NCI-H187 treated with DMSO at 0.1 percent for 48 hours (cell line): Measurements from ENCODE around the gene ZFYVE19.

Source experiments
- DNase-seq: peaks from one replicate; lab custom pipeline; 2025; lab: John Stamatoyannopoulos, UW

Gene ZFYVE19

GRCh38 chr15:40775740-40776536 lies 31.0 kb upstream of the ZFYVE19 start:
- DNase-seq, result no peak

GRCh38 chr15:40776537-40777141 lies 30.2 kb upstream of the ZFYVE19 start:
- no peak for DNase-seq

GRCh38 chr15:40782609-40783227 lies 24.2 kb upstream of the ZFYVE19 start:
- DNase-seq, result no peak

- DNase-seq, result no peak
Observed at GRCh38 chr15:40785164-40785563, 21.7 kb upstream of the ZFYVE19 start.

GRCh38 chr15:40785814-40786213 lies 21.1 kb upstream of the ZFYVE19 start:
- no peak for DNase-seq

- no peak for DNase-seq
Observed at GRCh38 chr15:40787344-40787841, 19.5 kb upstream of the ZFYVE19 start.

- no peak for DNase-seq
Observed at GRCh38 chr15:40787991-40788390, 18.9 kb upstream of the ZFYVE19 start.

- DNase-seq, result no peak
Observed at GRCh38 chr15:40789119-40789518, 17.8 kb upstream of the ZFYVE19 start.

- no peak for DNase-seq
Observed at GRCh38 chr15:40789999-40790398, 16.9 kb upstream of the ZFYVE19 start.

- no peak for DNase-seq
Observed at GRCh38 chr15:40790718-40791117, 16.2 kb upstream of the ZFYVE19 start.

- DNase-seq, result no peak
Observed at GRCh38 chr15:40792394-40792793, 14.5 kb upstream of the ZFYVE19 start.

GRCh38 chr15:40793216-40793989 lies 13.5 kb upstream of the ZFYVE19 start:
- no peak for DNase-seq

GRCh38 chr15:40796041-40796440 lies 10.8 kb upstream of the ZFYVE19 start:
- no peak for DNase-seq

GRCh38 chr15:40796512-40796911 lies 10.4 kb upstream of the ZFYVE19 start:
- no peak for DNase-seq

GRCh38 chr15:40799523-40799922 lies 7.4 kb upstream of the ZFYVE19 start:
- DNase-seq, result no peak

- DNase-seq, result no peak
Observed at GRCh38 chr15:40803076-40803475, 3.8 kb upstream of the ZFYVE19 start.

GRCh38 chr15:40803688-40804087 lies 3.2 kb upstream of the ZFYVE19 start:
- no peak for DNase-seq

GRCh38 chr15:40806672-40807027 lies 239 bp upstream of the ZFYVE19 start:
- DNase-seq, result no peak

- DNase-seq, result no peak
Observed at GRCh38 chr15:40807888-40808461, 1.1 kb downstream of the ZFYVE19 start.

- DNase-seq, result no peak
Observed at GRCh38 chr15:40808861-40809450, 2.1 kb downstream of the ZFYVE19 start.

GRCh38 chr15:40812721-40813425 lies 6.0 kb downstream of the ZFYVE19 start:
- DNase-seq, result no peak
